Measurements from ENCODE around the gene PHLPP1.
A peak's percentile ranks its signal among the peaks of the same experiment; 100 is the strongest.

Gene PHLPP1

DNA sequence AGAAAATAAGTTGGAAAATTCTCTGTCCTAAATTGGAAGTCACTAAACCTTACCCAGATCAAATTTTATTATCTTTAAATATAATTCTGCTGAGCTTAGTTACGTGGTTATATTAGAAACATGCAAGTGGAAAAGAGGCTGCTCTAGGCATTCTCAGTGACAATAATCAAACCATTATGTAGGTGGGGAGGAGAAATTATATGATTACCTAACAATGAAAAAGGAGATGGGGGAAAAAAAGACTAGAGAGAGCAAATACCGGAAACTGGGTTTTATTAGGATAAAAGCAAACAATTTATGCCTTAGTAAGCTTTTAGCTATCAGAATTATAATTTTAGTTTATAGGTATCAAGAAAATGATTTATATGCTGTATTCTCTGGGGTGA lies 53.2 kb downstream of the PHLPP1 start:
- TF ChIP-seq, protein P1, sequence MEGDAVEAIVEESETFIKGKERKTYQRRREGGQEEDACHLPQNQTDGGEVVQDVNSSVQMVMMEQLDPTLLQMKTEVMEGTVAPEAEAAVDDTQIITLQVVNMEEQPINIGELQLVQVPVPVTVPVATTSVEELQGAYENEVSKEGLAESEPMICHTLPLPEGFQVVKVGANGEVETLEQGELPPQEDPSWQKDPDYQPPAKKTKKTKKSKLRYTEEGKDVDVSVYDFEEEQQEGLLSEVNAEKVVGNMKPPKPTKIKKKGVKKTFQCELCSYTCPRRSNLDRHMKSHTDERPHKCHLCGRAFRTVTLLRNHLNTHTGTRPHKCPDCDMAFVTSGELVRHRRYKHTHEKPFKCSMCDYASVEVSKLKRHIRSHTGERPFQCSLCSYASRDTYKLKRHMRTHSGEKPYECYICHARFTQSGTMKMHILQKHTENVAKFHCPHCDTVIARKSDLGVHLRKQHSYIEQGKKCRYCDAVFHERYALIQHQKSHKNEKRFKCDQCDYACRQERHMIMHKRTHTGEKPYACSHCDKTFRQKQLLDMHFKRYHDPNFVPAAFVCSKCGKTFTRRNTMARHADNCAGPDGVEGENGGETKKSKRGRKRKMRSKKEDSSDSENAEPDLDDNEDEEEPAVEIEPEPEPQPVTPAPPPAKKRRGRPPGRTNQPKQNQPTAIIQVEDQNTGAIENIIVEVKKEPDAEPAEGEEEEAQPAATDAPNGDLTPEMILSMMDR (IDR thresholded peaks at IDR 0.05; ENCODE audit: extremely low read depth, insufficient read depth, missing control alignments) = no peak
- in situ Hi-C loops (cut with MboI; ENCODE audit: low pct_unique_long_range_greater_than_20kb, low sequenced_read_pairs, unreplicated experiment) = no loop called here
- DNase-seq (ENCODE audit: low spot score) = no peak

DNA sequence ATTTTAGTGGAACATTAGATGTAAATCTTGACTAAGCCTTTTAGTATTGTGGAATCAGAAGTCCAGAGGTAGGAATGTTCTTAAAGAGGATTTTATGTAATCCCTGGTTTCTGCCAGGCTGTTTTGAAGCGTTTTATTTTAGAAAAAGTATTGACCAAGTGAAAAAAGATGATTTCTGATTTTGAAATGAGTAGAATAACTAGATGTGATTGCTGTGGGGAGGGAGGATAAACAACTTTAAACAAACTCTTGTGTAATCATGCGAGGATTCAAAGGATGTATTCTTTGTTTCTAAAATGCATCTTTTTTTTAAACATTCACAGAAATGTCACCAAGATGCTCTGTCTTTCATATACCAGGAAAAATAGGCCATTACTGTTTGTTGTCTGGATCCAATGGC lies 53.9 kb downstream of the PHLPP1 start:
- in situ Hi-C loops (cut with MboI; ENCODE audit: low pct_unique_long_range_greater_than_20kb, low sequenced_read_pairs, unreplicated experiment) = no loop called here
- DNase-seq (ENCODE audit: low spot score) = no peak
- TF ChIP-seq, protein P1 (IDR thresholded peaks at IDR 0.05; ENCODE audit: extremely low read depth, insufficient read depth, missing control alignments) = no peak

DNA sequence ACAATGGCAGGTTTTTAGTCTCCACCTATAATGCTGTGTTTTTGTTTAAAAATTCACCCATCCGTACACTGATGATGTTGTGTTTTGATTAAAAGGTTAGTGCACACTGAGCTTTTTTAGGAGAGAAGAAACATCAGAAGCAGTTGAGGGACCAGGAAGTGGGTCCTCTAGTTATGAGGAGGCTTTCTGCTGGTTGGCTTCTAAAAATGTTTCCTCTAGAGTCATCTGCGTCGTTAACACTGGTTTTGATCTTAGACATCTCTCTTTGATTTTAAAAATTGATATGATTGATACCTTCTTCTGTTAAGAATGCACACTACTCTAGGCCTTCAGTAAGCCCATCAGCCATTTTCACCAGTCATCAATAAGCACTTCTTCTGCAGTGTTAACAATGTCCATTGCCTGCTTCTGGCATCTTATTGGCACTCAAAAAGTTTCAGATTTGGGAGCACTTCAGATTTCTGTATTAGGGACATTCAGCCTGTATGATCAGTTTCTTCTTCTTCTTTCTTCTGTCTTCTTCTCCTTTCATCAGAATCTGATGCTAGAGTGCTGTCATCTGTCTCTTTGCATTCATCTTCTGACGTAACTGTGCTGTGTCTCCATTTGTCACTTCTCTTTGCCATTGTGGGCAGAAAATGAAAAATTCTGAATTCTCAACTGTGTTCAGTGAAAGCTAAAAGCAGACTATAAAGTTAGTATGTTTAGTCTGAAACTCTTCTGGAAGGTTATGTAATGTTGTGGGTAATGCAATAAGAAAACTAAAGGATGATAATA lies 56.3 kb downstream of the PHLPP1 start:
- in situ Hi-C loops (cut with MboI; ENCODE audit: low pct_unique_long_range_greater_than_20kb, low sequenced_read_pairs, unreplicated experiment) = no loop called here
- TF ChIP-seq, protein P1 (IDR thresholded peaks at IDR 0.05; ENCODE audit: extremely low read depth, insufficient read depth, missing control alignments) = no peak
- peak; percentile 25 for DNase-seq (ENCODE audit: low spot score)

DNA sequence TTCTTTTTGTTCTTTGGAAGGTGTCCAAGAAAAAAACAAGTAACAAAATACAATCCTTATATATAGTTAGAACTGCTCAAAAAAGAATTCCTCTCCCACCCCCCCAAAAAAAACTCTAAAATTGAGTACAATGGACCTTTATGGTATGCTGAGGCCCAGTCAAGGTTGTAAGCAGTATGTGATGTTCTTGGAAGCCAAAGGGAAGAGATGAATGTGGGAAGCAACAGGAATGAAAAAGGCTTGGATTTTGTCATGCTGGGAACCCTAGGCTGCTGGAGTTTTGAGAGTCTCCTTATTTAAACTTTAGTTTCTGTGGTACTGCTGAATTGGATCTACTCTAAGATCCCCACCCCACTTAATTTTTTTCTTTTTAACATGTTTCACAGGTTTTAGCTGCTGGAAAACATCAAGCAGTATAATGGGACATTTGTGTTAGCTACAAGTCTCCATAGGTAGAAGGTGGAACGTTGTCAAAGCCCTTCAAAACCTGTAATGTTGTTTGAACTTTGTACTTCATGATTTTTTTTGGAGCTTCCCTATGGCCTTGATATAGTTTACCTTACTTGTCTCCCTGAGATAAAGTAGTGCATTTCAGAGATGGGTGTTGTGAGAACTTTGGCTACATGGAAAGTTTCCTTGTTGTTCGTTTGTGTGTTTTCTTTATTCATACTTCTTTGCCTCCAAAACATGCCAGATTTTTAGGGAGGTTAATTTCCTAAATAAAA lies 57.7 kb downstream of the PHLPP1 start:
- in situ Hi-C loops (cut with MboI; ENCODE audit: low pct_unique_long_range_greater_than_20kb, low sequenced_read_pairs, unreplicated experiment) = no loop called here
- TF ChIP-seq, protein P1 (IDR thresholded peaks at IDR 0.05; ENCODE audit: extremely low read depth, insufficient read depth, missing control alignments) = no peak
- DNase-seq (ENCODE audit: low spot score) = no peak

DNA sequence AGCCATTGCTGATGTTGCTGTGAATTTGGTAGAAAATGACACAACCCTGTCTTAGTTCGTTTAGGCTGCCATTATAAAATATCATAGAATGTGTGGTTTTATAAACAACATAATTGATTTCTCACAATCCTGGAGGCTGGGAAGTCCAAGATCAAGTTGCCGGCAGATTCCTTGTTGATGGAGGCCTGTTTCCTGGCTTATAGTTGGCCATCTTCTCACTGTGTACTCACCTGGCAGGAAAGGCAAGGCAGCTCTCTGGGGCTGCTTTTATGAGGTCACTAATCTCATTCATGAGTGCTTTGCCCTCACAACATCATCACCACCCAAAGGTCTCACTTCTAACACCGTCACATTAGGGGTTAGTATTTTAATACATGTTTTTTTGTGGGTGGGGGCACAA lies 58.4 kb downstream of the PHLPP1 start:
- TF ChIP-seq, protein P1 (IDR thresholded peaks at IDR 0.05; ENCODE audit: extremely low read depth, insufficient read depth, missing control alignments) = no peak
- no peak for DNase-seq (ENCODE audit: low spot score)
- in situ Hi-C loops (cut with MboI; ENCODE audit: low pct_unique_long_range_greater_than_20kb, low sequenced_read_pairs, unreplicated experiment) = no loop called here

DNA sequence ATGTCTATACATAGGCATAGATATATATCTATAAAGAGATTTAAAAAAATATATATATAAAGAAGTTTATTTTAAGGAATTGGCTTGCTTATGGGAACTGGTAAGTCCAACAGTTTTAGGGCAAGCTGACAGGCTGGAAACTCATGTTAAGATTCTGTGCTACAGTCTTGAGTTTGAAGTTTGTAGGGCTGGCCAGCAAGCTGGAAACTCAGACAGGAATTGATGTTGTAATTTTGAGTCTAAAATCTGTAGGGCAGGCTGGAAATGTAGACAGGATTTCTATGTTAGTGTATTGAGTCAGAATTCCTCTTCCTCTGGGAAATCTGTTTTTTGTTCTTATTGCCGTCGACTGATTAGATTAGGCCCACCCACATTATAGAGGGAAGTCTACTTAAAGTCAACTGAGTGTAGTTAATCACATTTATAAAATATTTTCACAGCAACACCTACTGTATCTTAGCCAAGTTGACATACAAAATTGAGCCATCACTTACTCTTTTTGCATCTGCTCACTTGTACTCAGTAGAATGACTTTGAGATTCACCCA lies 60.8 kb downstream of the PHLPP1 start:
- in situ Hi-C loops (cut with MboI; ENCODE audit: low pct_unique_long_range_greater_than_20kb, low sequenced_read_pairs, unreplicated experiment) = no loop called here
- TF ChIP-seq, protein P1 (IDR thresholded peaks at IDR 0.05; ENCODE audit: extremely low read depth, insufficient read depth, missing control alignments) = no peak
- no peak for DNase-seq (ENCODE audit: low spot score)
